GM18505 (cell line): ENCODE measurements around the gene ZNF169.
"Not testable (repeated sequence)": the region's sequence is repeated elsewhere in the genome, so short reads cannot be mapped to it uniquely, and the experiment has no call there.

Experiments used
- ATAC-seq: cut with Tn5 transposase; IDR thresholded peaks from one replicate; pipeline ENCODE4 v1.9.1; 2021; ENCODE audit not compliant: unreplicated experiment
- POLR2A ChIP-seq: IDR thresholded peaks from 4 replicates; pipeline ENCODE4 v1.6.1; 2011; ENCODE audit warnings: borderline replicate concordance; ENCODE audit not compliant: insufficient read depth, insufficient read length; ENCODE audit errors: extremely low read depth

Gene ZNF169

DNA sequence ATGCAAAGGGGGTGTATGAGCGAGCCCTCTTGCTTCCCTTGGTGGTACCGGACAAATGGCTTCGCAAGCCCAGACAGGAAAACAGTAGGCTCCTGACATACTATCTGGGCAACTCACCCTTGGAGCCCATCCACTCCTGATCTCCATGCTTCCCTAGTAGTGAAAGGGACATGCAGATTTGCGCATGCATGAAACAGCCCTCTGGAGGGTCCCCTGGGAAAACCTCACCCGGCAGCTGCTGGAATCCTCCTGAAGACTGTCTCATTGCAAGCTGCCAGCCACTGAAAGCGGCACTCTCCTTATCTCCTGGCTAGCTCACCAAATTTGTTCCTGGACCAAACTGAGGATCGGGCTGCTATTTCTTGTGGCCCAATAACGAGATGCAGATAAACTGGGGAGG lies 10.2 kb downstream of the ZNF169 start:
- TF ChIP-seq POLR2A, result no peak
- ATAC-seq, result no peak

DNA sequence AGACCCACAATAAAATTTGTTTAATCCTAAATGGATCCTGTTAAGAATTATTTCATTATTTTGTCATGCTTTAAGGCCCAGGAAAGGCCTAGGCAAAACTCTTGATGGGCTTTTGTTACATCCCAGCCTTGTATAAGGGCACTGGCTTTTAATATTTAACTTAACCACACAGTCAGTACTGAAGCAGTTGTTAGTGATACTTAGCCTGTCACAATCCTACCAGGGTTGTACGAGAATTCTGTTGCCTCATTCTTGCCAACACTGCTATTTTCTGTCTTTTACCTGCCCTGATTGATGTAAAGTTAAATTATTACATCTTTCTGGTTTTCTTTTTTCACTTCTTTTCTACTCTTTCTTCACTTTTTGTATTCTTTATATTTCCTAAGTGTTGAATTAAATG lies 10.9 kb downstream of the ZNF169 start:
- TF ChIP-seq POLR2A, result no peak
- no peak for ATAC-seq

DNA sequence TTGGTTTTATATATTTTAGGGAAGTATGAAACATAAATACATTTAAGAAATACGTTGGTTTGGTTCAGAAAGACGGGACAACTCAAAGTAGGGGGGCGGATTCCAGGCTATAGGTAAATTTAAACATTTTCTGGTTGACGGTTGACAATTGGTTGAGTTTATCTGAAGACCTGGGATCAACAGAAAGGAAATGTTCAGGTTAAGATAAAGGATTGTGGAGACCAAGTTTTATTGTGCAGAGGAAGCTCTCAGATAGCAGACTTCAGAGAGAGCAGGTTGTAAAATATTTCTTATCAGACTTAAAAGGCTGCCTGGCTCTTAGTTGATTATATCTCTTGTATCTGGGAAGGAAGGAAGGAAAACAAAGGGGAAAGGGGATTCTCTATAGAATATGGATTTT lies 17.9 kb downstream of the ZNF169 start:
- not testable (repeated sequence) for ATAC-seq

DNA sequence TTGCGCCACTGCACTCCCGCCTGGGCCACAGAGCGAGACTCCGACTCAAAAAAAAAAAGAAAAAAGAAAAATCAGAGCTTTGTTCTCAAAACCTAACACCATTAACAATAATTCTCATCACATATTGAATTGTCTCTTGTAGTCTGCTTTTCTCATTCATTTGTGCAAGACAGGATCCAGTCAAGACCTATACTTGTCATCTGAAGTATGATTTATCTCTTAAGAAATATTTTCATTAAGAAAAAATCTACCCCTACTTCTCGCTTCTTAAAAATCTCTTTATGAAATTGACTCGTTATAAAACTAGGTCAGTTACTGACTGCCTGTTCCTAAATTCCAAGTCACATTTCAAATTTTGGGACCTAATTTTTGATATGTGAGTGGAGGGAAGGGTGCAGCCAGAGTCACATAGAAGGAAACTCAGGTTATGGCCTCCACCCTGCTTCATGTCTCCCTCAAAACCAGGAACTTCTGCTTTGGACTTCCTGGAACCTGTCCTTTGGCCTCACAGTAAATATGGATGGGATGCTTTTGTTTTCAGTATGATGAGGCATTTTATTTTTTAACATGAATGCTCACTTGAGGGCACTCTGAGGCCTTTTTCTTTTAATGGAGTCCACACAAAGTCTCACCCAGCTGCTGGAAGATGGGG lies 18.9 kb downstream of the ZNF169 start:
- no peak for TF ChIP-seq POLR2A
- no peak for ATAC-seq

DNA sequence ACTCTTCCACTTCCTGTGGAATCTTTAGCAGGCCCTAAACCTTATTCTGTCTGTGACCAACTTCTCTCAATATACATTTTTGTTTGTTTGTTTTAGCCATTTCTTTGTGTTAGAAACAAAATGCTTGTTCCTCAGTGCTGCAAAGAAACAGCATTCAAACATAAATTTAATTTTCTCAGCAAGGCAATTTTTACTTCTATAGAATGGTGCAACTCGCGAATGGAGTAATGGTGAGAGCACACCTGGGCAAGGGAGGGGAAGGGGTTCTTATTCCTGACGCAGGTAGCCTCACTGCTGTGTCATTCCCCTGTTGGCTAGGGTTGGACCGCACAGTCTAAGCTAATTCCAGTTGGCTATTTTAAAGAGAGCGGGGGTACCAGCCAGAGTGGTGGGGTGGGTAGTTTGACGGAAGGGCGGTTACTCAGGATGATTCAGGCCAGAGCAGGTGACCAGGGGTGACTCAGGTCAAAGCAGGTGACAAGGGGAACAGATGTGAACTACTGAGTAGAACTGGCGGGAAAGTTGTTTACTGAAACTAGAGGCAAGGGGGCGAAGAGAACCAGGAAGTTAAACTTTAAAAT lies 21.4 kb downstream of the ZNF169 start:
- no peak for ATAC-seq
- no peak for TF ChIP-seq POLR2A

DNA sequence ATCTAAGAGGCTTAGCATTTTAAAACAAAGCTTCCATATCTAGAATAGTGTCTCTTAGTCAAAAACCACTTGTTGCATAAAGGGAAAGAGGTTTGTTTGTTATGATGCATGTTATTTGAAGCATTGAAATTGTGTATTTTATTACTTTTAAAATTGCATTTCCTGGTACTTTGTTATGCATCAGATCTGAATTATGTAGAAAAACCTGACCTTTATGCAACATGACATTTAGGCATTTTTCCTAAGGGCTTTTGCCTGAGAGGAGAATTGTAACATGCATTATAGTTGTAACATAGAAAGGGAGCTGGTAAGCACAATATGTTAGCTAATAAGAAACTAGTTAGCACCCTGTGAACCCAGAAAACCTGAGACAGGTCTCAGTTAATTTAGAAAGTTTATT lies 22.0 kb downstream of the ZNF169 start:
- no peak for TF ChIP-seq POLR2A
- no peak for ATAC-seq

DNA sequence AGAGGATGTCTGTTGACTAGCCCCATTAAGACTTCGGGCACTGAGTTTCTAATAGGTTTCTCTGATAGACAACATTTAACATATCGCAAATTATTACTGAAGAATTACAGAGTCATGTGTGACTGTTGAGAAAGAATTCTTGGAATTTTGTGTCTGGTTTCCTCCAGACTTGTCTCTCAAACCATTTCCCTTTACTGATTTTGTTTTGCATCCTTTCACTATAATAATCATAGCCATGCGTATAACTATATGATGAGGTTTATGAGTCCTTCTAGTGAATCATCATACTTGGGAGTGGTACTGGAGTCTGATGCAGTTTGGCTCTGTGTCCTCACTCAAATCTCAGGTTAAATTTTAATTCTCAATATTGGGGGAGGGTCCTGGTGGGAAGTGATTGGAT lies 27.0 kb downstream of the ZNF169 start:
- no peak for TF ChIP-seq POLR2A
- ATAC-seq, result no peak

DNA sequence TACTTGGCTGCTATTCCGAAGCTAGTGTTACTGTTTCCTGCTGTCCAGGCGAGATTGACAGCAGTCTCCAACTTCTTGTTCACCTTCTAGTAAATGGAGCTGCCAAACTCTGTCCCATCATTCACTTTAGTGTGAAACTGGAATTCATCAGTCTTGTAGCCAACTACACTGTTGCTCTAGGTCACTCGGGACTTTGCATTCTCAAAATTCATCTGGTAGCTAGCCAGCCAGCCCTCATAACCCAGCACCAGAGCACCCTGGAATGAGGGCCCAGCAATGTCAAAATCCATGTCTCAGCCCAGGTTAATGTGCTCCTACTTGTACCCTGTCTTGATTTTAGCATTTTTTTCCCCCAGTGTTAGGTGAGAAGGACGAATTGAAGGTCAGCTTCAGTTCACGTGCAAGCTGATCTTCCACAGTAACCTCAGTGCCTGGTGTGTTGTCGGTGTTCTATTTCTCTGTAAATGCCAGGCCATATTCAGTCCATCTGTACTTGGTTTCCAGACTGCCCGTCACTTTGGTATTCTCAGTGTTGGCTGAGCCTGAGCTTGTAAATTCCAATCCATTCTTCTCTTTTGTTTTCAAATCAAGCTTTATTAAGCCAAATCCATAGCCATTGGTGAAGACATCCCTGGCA lies 28.9 kb downstream of the ZNF169 start:
- TF ChIP-seq POLR2A, result no peak
- ATAC-seq, result no peak

DNA sequence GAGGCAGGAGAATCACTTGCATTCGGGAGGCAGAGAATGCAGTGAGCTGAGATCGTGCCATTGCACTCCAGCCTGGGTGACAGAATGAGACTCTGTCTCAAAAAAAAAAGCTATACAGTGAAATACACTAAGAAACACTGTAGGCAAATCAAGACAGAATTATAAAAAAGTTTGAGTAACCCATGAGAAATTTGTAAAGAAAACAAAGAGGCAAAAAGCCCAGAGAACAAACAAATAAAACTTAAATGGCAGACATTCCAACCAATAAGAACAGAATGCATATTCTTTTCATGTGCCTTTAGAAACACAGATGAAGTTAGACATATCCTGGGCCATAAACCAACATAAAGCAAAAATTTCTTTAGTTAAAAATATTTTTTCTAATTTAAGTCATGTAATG lies 30.6 kb downstream of the ZNF169 start:
- no peak for TF ChIP-seq POLR2A
- ATAC-seq, result no peak

DNA sequence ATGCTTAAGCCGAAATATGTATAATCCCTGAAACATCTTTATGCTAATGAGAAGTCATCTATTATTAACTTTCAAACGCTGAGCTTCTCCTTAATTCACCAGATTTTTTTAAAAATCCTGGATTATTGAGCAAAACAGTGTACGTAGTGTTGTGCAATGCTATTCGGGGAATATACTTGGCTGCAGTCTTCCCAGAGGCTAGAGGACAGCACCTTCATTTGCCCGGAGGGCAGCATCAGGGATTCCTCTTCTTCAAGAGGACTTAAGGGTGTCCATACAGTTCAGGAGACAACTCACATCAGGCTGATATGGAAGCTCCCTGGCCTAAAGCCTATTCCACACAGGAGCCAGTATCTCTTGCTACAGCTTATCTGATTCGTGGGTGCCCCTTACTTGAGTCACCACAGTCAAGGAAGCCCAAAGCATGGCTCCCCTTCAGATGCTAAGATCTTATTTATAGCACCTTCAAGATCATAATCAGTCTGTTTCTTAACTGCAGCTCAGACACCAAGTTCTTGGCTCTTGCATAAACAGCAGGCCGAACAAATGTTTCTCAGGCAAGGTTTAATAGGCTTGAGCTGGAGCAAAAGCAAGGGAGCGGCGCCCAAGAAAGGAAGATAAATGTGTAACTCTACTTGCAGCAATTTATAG lies 40.0 kb downstream of the ZNF169 start:
- TF ChIP-seq POLR2A, result no peak
- no peak for ATAC-seq

DNA sequence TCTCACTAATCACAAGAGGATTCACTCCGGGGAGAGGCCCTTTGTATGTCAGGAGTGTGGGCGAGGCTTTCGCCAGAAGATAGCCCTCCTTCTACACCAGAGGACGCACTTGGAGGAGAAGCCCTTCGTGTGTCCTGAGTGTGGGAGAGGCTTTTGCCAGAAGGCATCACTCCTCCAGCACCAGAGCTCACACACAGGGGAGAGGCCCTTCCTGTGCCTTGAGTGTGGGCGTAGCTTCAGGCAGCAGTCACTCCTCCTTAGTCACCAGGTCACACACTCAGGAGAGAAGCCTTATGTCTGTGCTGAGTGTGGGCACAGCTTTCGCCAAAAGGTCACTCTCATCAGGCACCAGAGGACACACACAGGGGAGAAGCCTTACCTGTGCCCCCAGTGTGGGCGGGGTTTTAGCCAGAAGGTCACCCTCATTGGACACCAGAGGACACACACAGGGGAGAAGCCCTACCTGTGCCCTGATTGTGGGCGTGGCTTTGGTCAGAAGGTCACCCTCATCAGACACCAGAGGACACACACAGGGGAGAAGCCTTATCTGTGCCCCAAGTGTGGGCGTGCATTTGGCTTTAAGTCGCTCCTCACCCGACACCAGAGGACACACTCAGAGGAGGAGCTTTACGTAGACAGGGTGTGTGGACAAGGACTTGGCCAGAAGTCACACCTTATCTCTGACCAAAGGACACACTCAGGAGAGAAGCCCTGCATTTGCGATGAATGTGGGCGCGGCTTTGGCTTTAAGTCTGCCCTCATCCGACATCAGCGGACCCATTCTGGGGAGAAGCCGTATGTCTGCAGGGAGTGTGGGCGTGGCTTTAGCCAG lies 41.6 kb downstream of the ZNF169 start:
- no peak for ATAC-seq
- no peak for TF ChIP-seq POLR2A

DNA sequence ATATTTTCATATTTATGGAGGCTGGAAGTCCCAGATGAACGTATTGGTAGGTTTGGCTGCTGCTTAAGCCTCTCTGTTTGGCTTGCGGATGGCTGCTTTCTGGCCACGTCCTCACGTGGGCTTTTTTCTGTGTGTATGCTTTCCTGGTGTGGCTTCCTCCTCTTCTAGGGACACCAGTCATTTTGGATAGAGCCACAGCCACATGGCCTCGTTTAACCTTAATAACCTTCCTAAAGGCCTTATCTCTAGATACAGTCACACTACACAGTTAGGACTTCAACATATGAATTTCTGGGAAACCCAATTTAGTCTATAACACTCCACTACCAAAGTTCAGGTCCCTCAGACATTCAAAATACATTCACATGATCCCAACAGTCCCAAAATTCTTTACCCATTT lies 42.5 kb downstream of the ZNF169 start:
- ATAC-seq, result no peak
- no peak for TF ChIP-seq POLR2A

DNA sequence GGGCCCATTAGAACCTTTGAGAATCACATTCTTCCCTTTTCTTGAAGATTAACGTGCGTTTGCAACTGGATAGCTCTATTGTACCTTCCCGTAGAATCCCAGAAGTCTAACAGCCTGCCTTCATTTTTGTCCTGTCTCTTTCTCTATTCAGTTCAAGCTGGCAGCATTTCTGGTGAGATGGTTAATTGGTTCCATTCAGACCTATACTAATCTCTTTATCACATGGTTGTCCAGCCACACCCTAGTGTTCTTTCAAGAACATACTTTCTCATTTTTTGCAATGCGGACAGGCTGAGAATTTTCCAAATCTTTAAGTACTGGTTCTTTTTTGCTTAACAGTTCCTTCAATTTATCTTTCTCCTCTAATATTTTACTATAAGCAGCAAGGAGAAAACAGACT lies 43.3 kb downstream of the ZNF169 start:
- no peak for TF ChIP-seq POLR2A
- ATAC-seq, result no peak

DNA sequence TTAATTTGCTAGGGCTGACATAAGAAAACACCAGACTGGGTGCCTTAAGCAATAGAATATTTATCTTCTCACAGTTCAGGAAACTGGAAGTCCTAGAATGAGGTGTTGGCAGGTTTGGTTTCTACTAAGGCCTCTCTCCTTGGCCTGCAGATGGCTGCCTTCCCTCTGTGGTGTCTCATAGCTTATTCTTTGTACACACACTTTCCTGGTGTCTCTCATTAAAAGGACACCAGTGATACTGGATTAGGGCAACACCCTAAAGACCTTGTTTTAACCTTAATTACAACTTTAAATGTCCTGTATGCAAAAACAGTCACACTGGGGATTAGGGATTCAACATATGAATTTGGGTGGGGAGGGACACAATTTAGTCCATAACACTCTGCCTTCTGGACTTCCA lies 44.2 kb downstream of the ZNF169 start:
- ATAC-seq, result no peak
- no peak for TF ChIP-seq POLR2A

DNA sequence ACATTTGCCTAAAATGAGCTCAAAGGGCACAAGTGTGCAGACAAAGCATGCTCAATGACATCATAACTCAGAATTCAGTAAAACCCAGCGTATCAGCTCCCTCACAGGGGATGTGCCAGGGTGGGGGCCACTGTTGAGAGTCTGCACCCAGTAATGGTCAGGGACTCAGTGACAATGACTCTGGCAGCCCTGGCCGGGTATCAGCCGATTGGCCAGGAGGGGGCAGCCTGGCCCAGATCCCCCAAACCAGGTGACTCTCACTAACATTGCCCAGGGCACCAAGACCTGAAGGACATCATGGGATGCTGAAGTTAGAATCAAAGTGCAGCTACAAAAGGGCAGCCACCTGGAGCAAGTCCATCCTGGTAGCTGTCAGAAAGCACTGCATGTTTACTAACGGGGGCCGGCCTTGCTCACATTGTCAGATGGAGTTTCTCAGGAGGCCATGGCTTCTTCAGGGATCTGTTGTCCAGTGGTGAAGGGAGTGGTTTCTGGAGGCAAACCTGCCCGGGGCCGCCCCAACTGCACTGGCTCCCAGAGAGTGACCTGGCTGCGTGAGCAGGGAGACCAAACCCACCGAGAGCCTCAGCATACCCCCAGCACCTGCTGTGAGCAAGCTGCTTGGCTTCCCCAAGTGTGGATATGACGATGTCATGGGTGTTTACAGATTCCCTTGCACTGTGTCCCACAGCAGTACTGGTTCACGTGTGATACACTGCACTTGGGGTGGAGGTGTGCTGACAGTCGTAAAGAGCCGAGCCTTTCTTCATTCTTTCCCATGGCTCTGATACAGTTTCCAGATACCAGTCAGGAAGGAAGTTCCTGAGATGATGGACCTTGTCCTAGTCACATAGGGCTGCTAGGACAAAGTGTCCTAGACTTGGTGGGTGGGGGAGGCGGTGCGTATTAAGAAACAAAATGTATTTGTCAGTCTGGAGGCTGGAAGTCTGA lies 56.2 kb downstream of the ZNF169 start:
- not testable (repeated sequence) for ATAC-seq

DNA sequence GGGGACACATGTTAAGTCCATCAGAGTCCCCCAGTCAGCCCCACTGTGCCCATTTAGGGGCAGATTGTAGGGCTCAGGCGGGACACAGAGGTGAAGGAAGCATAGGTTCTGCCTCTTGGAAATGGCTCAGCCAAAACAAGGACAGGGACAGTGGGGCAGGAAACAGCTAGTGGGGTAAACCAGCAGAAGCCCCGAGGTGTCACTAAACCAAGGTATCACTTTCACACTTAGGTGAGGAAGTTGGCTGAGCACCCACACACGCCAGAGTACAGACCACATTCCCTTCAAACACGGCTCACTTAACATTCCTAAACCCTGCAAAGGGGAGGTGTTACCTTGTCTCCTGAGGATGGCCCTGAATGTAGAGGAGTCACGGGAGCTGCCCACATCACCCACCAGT lies 57.1 kb downstream of the ZNF169 start:
- not testable (repeated sequence) for ATAC-seq

DNA sequence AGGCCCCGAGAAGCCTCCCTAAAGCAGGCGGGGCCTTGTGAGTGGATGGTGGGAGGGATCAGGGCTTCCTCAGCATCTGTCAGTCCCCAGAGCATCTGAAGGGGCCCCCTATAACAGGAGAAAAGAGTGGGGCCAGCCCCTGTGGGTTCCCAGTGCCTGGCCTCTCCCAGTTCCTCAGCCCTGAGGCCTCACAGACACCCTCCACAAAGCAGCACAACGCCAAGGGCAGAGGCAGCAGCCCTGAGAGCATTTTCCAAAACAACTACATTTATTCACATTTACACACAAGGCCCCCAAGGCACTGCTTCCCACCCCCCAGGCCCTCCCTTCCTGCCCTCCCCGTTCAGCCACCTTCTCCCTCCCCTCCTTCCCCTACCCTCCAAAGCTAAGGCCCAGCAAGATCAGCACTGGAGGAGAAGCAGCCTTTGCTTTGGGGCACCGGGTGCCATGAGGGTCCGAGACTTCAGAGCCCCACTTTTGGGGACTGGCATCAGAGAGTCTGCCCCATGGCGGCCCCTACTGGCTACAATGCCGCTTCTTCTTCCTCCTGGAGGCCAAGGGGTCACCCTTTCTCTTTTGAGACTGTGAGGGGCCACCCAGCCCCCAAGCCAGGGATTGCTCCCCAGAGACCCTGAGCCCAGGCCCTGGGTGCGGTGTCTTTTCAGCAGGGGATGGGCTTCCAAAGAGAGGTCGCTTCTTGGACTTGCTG lies 59.0 kb downstream of the ZNF169 start:
- not testable (repeated sequence) for ATAC-seq

DNA sequence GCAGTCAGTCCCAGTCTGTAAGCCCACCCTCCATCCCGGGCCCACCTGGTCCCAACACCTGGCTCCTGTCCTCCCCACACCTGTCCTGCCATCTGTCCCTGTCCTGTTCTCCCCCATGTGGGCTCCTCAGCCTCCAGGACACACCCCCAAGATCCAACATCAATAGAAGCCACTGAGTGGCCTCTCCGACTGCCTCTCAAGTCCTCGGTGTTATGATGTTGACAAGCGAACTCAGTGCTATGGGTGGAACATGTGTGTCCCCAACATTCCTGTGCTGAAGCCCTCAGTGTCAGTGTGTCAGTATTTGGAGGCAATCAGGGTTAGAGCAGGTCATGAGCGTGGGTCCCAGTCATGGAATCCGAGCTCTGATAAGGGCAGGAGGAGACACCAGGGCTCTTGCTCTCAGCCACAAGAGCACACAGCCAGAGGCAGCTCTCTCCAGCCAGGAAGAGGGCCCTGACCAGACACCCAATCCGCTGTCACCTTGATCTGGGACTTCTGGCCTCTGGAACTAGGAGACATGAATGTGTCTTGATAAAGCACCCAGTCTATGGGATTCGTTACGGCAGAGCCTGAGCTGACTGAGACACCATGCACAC lies 63.3 kb downstream of the ZNF169 start:
- not testable (repeated sequence) for ATAC-seq
